Esophagus muscularis mucosa (tissue), 3 donors: ENCODE measurements around the gene KPNA5.

ENCODE experiments used
- POLR2A ChIP-seq: fragments of 450-650 bp; IDR thresholded peaks from one replicate; pipeline ENCODE4 v1.6.1; 2017; ENCODE audit warnings: antibody characterized with exemption, moderate library complexity, mild to moderate bottlenecking, low read depth
- TF ChIP-seq, protein P1 (sequence below), 3 experiments: fragments of 200-600 bp in 2 of 3; fragments of 450-650 bp in 1 of 3; sonication (generic) in 2 of 3; IDR thresholded peaks; one replicate each; pipeline ENCODE4 v1.5.1; 2017 to 2019; ENCODE audit warnings: antibody characterized with exemption in 3 of 3, mild to moderate bottlenecking in 2 of 3, moderate library complexity in 1 of 3

DNA sequence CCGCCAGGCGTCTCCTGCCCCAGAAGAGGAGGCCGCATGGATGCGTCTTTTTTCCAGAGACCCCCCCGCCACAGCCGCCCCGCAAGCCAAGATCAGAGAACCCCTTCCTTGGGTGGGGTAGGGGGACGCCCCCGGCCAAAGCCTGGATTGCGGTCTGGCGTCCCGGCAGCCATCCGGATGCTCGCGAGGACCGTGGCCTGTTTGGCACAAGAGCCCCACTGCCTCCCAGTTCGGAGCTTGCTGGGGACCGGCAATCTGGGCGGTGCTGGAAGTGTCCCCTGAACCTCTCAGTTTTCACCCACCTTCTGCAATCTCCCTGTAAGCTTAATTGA lies 83.6 kb downstream of the KPNA5 start:
- TF ChIP-seq, protein P1, sequence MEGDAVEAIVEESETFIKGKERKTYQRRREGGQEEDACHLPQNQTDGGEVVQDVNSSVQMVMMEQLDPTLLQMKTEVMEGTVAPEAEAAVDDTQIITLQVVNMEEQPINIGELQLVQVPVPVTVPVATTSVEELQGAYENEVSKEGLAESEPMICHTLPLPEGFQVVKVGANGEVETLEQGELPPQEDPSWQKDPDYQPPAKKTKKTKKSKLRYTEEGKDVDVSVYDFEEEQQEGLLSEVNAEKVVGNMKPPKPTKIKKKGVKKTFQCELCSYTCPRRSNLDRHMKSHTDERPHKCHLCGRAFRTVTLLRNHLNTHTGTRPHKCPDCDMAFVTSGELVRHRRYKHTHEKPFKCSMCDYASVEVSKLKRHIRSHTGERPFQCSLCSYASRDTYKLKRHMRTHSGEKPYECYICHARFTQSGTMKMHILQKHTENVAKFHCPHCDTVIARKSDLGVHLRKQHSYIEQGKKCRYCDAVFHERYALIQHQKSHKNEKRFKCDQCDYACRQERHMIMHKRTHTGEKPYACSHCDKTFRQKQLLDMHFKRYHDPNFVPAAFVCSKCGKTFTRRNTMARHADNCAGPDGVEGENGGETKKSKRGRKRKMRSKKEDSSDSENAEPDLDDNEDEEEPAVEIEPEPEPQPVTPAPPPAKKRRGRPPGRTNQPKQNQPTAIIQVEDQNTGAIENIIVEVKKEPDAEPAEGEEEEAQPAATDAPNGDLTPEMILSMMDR (IDR thresholded peaks at IDR 0.05), result no peak
- no peak for TF ChIP-seq POLR2A
